T47D (cell line): Measurements from ENCODE around the gene NELFA.

Experiments
- DNase-seq, 2 experiments: peaks; one replicate each; pipeline versions ENCODE4 v3.0.0 to v3.0.0-alpha.2; 2011 to 2012; ENCODE audit warnings: low read depth in 1 of 2, low spot score in 1 of 2
- JUND ChIP-seq: IDR thresholded peaks from 2 replicates; pipeline ENCODE4 v1.6.1; 2012; ENCODE audit warnings: low read depth
- in situ Hi-C: cut with HindIII; loops from 2 replicates; pipeline ENCODE4 v1.10.0; 2016; ENCODE audit warnings: low sequenced_read_pairs, low pct_unique_long_range_greater_than_20kb

Gene NELFA

DNA sequence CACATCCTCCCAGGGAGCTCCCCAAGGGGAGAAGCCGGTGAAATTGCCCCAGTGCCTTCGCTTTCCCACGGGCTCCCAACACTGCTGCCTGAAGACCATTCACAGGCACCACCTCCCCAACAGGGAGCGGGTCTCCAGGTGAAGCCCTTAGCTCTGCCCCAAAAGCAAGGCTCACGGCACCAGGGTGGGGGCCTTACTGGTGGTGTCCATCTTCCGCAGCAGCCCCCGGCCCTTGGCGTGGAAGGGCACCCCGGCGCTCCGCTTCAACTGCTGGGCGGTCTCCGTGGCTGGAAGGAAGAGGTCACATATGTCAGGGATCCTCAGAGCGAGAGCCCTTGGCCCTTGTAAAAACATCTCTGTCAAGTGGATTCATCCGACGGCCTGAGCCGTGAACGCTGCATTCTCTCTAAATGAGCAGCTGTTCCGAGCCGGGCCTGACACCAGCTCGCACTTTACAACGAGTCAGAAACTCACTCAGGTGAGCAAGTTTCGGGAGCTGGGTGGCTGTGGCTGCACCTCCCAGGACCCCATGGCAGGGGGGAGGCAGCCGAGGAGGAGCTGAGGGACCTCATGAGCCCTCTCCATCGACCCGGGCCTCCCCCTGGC lies 20.9 kb downstream of the NELFA start:
- in situ Hi-C loops, result no loop called here
- DNase-seq, result no peak
- no peak for TF ChIP-seq JUND

DNA sequence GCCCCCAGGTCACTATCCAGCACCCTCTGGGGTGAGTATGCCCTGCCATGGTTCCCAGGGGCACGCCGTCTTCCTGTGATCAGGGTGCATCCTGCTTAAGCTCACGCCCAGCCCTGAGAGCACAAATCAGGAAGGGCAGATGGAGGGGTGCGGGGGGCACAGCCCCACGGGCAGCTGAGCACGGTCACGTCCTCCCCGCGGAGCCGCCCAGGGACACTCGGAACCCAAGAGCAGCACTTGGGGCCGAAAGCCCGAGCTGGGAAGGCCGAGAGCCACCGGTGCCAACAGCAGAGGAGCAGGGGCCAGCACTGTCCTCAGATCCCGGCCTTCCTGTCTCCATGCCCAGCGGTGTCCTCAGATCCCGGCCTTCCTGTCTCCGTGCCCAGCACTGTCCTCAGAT lies 21.5 kb downstream of the NELFA start:
- in situ Hi-C loops, result no loop called here
- no peak for TF ChIP-seq JUND
- no peak for DNase-seq

DNA sequence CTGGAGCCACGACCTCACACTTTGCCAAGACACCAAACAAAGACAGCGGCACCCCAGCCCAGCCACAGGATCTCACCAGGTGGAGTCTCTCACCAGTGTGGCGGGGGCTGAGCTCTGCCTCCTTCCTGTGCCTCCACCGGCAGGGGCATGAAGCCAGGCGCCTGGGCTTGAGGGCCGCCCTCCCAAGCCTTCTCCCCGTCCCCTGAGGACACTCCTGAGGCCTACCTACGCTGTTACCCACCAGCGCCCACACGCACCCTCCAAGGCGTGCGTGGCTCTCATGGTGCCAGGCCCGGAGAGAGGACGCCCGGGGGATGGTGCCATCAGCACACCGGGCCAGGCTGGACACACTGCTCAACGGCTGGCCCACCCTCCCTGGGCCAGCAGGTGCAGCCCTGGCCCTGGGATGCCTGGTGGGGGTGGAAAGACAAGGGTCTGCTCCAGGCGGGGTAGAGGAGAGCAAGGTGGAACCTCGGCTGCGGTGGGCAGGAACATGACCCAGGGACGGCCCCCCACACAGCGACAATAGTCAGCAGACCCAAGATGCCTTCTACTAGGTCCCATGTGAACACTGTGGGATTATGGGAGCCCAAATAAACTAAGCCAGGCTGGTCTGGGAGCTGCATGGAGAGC lies 22.1 kb downstream of the NELFA start:
- in situ Hi-C loops, result no loop called here
- TF ChIP-seq JUND, result no peak
- DNase-seq, result no peak

DNA sequence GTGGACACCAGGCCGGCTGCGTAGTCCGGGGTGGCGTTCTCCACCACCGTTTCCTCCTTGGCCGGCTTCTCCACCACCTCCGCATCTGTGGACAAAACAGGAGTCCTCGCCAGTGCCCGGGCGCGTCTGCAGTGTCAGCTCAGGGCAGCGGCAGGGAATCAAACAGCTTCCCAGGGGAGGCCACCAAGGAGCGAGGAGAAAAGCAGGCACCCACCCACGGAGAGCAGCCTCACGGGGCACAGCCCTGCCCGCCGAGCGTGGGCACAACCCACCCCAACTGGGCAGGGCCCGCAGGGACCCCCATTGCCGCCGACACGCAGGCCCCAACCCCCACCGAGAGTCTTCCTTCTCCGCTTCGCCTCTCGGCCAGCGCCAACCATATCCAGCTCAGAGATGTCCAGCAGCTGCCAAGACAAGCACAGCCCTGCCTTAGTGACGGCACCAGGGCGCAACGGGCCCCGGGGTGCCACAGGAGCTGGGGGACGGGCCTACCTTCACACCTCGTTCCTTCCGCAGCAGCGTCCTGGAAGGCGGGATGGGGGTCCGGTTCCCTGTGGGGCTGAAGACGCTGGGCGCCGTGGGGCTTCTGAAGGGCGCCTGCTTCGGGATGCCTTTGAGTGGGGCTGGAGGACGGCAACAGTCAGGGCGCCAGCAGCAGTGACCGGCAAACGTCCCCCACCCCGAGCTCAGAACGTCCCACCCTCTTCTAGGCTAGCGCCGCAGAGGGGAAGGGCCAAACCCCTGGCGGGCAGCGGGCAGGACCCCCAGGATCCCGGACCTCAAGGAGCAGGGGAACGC lies 22.8 kb downstream of the NELFA start:
- in situ Hi-C loops, result no loop called here
- TF ChIP-seq JUND, result no peak
- DNase-seq, result no peak

DNA sequence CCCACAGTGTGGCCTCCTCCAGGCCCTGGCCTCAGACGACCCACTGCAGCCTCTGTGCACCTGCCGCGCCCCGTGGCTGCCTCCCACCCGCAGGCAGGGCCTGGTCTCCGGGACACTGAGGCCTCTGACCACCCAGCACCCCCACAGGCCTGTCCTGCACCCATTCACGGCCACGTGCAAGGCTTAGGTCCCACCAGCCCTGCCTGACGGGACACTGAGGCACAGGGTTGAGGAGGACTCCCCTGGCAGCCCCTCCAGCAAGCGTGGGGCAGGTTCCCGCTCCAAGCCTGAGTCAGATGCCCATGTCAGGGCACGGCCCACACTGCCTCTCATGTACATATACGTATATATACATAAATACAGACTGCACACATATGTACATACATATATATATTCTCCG lies 23.5 kb downstream of the NELFA start:
- DNase-seq, result no peak

DNA sequence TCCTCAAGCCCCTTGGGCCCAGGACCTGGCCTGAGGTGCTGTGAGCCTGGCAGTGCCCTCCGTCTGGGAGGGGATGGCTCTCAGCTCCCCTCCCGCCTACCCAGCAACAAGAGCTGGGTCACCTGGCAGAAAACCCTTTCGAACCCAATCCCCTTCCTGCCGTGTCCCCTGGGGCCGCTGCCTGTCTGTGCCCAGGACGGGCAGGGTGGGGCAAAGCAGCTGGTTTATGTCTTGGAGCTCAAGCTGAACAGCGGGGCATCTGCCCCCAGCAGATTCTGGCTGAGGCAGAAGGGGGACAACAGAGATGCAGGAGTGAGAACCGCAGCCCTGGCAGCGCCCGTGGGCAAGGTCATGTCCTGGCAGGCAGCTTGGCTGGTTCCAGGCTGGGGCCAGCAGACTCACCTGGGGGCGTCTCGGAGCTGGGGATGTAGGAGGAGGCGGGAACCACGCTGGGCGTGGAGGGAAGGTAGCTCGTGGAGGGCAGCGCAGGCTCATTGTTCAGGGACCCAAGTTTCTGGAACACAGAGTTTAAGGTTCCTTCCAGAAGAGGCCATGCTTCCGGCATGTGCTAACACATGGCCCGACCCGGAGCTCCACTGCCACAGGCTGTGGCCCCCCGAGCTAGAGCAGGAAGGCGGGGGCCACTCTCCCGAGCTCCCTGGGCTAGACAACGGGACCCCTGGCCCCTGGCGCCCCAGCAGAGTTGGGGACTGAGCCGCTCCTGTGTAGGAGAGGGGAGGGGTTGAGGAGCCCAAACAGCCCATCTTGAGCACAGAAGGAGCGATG lies 24.2 kb downstream of the NELFA start:
- TF ChIP-seq JUND, result no peak
- DNase-seq, result no peak
- in situ Hi-C loops, result no loop called here

More for the DNA sequence above, 23.5 kb downstream of the NELFA start:
- TF ChIP-seq JUND, result no peak
- in situ Hi-C loops, result no loop called here

DNA sequence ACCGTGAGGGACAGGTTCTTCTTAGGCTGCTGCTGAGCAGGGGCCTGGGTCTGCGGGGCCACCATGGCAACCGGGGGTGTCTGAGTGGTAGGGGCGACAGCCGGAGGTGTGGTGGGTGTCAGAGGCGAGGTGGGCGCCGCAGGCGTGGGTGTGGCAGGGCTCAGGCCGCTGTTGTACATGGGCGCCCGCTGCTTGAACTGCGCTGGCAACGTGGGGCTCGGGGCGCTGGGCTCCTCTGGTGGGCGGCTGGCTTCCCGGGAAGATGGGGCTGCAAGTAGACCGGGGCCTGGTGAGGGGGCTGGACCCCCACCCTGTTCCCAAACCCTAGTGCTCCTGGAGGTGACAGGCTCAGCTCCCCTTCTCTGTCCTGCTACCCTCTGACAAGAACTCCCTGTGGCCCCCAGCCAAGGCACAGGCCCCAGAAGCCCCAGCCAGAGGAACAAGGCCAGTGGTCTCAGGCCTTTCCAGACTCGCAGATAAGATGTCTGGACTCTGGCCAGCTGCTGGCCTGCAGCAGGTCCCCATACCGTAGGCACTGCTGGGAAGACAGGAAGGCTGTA lies 24.8 kb downstream of the NELFA start:
- in situ Hi-C loops, result no loop called here
- no peak for DNase-seq
- TF ChIP-seq JUND, result no peak

DNA sequence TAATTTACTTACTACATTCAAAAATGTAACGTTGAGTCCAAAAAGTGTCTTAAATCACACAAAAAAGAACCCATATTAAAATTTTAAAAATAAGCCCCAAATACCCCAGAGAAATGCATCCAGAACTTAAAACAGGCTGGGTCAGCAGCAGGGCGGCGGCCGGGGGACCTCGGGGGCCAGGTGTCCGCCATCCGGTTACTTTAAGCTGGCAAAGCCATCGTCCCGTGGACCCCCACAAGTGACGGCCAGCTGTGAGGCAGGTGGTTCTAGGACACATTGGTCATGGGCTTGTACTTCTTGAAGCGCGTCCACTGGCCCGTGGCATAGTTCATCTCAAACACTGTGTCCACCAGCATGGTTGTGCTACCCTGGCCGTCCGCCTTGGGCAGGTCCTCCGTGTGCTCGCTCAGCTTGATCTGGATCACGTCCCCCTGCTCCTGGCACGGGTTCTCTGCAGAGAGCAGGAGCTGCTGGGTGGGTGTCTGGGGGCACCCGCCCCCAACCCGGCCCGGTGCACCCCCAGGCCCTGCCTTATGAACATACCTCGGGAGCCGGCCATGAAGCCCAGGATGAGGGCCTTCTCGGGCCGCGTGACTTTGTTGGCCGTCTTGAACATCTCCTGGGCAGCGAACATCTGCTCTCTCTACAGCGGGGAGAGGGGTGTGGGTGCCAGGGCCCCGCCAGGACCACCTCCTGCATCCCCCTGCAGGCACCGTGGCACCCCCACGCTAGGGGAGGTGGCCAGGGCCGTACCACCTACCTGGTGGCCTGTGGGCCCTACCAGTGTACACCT lies 25.5 kb downstream of the NELFA start:
- in situ Hi-C loops, result no loop called here
- DNase-seq, result no peak
- no peak for TF ChIP-seq JUND

DNA sequence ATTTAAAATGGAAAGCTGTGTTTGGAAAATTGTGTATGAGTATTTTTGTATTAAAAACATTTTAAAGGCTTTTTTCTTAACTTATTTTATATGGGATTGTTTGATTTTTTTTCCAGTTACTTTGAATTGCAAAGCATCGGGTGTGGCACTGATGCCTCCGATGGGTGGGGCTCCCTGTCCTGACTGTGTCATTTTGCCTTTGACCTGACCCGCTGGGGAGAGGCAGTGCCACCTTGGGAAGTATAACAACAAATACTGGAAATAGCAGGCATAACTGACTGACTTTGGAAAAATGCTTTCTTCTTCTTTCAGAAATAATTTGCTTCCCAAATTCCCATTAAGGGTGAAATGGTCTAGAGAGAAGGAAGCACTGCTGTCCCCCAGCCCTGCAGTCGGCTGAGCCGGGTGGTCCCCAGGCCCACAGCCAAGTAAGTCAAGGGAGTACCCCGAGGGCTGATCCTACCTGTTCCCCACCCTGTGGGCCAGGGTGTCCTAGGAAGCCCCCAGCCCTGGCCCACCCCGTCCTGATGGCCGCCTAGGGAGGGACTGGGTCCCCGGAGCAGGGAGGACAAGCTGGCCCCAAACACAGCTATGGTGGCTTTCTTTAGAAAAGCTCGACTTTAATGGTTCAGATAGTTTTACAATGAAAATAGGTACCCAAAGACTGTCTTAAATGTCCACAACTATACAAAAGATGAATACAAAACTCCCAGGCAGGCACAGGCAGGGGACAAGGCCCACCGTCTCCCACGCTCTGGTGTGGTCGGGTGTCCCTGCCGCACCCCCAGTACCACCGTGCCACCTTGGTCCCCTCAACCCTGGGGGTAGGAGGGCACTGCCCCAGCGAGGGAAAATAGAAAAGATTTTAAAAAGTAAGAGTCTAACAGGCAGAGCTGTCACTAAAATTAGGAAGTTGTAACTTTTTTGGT lies 26.4 kb downstream of the NELFA start:
- no peak for DNase-seq
- no peak for TF ChIP-seq JUND
- in situ Hi-C loops, result no loop called here

DNA sequence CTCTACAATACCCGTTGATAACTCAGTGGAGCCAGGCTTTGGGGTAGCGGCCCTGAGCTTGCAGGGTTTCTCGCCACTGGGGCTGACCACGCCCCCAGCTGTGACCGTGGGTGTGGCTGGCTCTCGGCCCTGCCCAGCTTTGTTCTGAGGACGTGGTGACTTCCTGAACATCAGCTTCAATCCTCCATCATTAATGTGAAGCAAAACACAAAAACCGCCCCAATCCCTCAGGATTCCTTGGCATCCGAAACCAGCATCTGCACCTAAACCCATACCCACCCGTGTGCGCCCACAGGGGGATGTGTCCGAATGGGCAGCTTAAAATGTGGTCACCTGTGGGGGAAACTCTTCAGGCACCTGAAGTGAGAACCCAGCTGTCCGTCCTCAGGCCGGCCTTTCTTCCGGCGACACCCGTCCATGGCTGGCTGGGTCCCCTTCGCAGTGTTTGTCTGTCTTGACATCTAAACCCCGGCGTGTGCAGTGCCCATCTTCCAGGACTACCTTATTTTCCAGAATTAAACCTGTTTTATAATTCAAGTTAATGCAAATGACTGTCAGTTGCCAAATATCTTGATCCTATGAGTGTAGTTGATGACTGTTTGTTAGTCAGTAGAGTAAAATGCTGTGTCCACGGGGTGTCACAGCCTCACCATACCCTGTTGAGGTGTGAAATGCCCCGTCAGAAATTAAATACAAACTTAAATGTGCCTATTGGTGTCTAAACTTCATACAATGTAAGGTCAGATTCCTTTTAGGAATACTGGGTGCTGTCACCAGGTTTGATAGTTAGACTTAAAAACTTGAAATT lies 27.3 kb downstream of the NELFA start:
- no peak for DNase-seq
- no peak for TF ChIP-seq JUND
- in situ Hi-C loops, result no loop called here
